MCF 10A (cell line): ENCODE data around the gene MTARC2. TPM values are rescaled to one million over a fixed set of nuclear protein-coding genes. Genes with fewer than 3 reads are reported as not detected.

Source experiments
- BruUV-seq: library from RNA; stranded (reverse); fragments of 400-500 nt; replicated peaks from 2 replicates; lab custom pipeline; 2021; lab: Mats Ljungman, UMichigan
- CTCF ChIA-PET: fragments of 300-600 bp; sonication (Branson Sonifier 250); formaldehyde crosslinking; extraction: SDS; loops from one replicate; lab custom pipeline; 2021; ENCODE audit warnings: antibody characterized with exemption, inconsistent platforms; lab: Yijun Ruan, JAX
- POLR2A ChIA-PET: fragments of 300-600, 350-650 bp; sonication (Branson Sonifier 250); formaldehyde crosslinking; extraction: SDS; loops from one replicate; lab custom pipeline; 2020; ENCODE audit warnings: antibody characterized with exemption, inconsistent platforms; lab: Yijun Ruan, JAX
- DNase-seq: peaks from one replicate; pipeline ENCODE4 v3.0.0-alpha.2; 2018; ENCODE audit not compliant: unreplicated experiment
- H3K27ac Mint-ChIP-seq: one replicate; pipeline ENCODE4 v1.8.0; 2022; ENCODE audit warnings: mild to moderate bottlenecking, low read depth, mixed read lengths; ENCODE audit not compliant: unreplicated experiment
- H3K27me3 Mint-ChIP-seq: one replicate; pipeline ENCODE4 v1.8.0; 2022; ENCODE audit warnings: mixed read lengths; ENCODE audit not compliant: insufficient read depth, unreplicated experiment
- H3K36me3 Mint-ChIP-seq: one replicate; pipeline ENCODE4 v1.8.0; 2022; ENCODE audit warnings: mild to moderate bottlenecking, moderate library complexity, mixed read lengths; ENCODE audit not compliant: insufficient read depth, unreplicated experiment
- H3K4me1 Mint-ChIP-seq: one replicate; pipeline ENCODE4 v1.8.0; 2022; ENCODE audit warnings: mixed read lengths; ENCODE audit not compliant: insufficient read depth, unreplicated experiment
- H3K4me3 Mint-ChIP-seq: one replicate; pipeline ENCODE4 v1.8.0; 2022; ENCODE audit warnings: mild to moderate bottlenecking, moderate library complexity, mixed read lengths; ENCODE audit not compliant: unreplicated experiment
- H3K9me3 Mint-ChIP-seq: one replicate; pipeline ENCODE4 v1.8.0; 2022; ENCODE audit warnings: mixed read lengths; ENCODE audit not compliant: unreplicated experiment
- intact Hi-C: fragments of 100-400 bp; cut with micrococcal nuclease; formaldehyde crosslinking; loops from 2 replicates; pipeline ENCODE4 v1.14.1; 2022
- total RNA-seq: library from RNA; stranded (reverse); gene quantifications from 2 replicates; pipeline ENCODE4 v1.2.3, GENCODE V29; 2022
- TF ChIP-seq, protein P1 (sequence below): fragments of 200-600 bp; IDR thresholded peaks from one replicate; pipeline ENCODE4 v1.8.0; 2022; ENCODE audit warnings: antibody characterized with exemption, mild to moderate bottlenecking; ENCODE audit not compliant: unreplicated experiment

The MTARC2 gene
- total RNA-seq, 1 experiment from 2014 or later = 5.2 TPM

DNA sequence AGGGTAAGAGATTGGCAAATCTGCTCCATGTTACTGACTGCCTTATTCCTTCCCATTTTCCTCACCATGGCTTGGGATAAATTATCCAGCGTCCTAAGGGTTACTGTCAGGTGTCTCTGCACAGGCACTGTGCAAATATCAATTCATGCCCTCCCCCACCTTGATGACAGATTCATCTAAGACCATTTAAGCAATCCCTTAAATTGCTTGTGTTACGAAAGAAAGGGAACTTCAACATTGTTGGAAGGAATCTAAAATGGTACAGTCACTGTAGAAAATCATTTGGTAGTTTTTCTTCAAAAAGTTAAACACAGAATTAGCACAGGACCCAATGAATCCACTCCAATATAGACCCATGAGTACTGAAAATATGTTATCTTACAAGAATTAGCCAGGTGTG, 17.6 kb upstream of the MTARC2 start:
- TF ChIP-seq, protein P1, sequence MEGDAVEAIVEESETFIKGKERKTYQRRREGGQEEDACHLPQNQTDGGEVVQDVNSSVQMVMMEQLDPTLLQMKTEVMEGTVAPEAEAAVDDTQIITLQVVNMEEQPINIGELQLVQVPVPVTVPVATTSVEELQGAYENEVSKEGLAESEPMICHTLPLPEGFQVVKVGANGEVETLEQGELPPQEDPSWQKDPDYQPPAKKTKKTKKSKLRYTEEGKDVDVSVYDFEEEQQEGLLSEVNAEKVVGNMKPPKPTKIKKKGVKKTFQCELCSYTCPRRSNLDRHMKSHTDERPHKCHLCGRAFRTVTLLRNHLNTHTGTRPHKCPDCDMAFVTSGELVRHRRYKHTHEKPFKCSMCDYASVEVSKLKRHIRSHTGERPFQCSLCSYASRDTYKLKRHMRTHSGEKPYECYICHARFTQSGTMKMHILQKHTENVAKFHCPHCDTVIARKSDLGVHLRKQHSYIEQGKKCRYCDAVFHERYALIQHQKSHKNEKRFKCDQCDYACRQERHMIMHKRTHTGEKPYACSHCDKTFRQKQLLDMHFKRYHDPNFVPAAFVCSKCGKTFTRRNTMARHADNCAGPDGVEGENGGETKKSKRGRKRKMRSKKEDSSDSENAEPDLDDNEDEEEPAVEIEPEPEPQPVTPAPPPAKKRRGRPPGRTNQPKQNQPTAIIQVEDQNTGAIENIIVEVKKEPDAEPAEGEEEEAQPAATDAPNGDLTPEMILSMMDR = no peak
- H3K27me3 Mint-ChIP-seq = no peaks in the 10 kb centered on the region
- ChIA-PET POLR2A (no interaction called here), CTCF (interaction anchor here (0.6 to 3.3 kb wide), 7 partner anchors 9 to 701 kb away, joined by 3 to 18 read pairs (median 3); no protein-coding TSS in a partner anchor)
- no peak for DNase-seq
- no peaks in the 10 kb centered on the region for H3K9me3 Mint-ChIP-seq
- no TSS peak for BruUV-seq
- H3K4me3 Mint-ChIP-seq = no peak overlapping the region
- intact Hi-C loops = no loop called here
- peaks cover 32% of the 10 kb centered on the region for H3K4me1 Mint-ChIP-seq
- H3K36me3 Mint-ChIP-seq = no peaks in the 10 kb centered on the region
- no peak overlapping the region for H3K27ac Mint-ChIP-seq

GRCh38 chr1:220732137-220732536, 16.0 kb upstream of the MTARC2 start:
- H3K27me3 Mint-ChIP-seq = no peaks in the 10 kb centered on the region
- peaks cover 32% of the 10 kb centered on the region for H3K4me1 Mint-ChIP-seq
- no peak for DNase-seq
- ChIA-PET CTCF (interaction anchor here (3.3 to 4.2 kb wide), 2 partner anchors 16 to 452 kb away, joined by 18 to 87 read pairs; partner anchors contain the start of gene MTARC2), POLR2A (no interaction called here)
- H3K36me3 Mint-ChIP-seq = no peaks in the 10 kb centered on the region
- intact Hi-C loops = loop anchor here (2.0 kb wide), 1 partner anchor 45 kb away; no protein-coding TSS in a partner anchor
- peak overlapping the region; percentile 44 for H3K27ac Mint-ChIP-seq
- BruUV-seq = no TSS peak
- TF ChIP-seq, protein P1 = no peak
- H3K9me3 Mint-ChIP-seq = no peaks in the 10 kb centered on the region
- H3K4me3 Mint-ChIP-seq = no peak overlapping the region

DNA sequence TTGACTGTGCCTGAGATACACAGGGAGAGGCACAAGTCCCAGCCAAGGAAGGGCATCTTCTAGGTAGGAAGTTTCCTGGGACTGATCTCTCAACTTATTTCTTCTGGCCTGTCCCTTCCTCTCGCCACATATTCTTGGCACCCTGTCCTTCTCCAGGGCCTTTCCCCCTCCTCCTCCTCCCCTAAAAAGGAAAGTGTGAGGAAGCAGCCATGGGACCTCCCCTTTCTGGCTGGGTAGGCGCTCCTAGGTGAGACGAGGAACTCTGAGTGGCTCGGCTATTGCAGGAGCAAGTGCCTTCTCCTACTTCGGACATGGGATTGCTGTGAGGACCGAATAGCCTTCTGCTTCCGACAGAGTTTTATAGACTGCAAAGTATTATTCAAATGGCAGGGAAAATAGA, 15.5 kb upstream of the MTARC2 start:
- CTCF ChIA-PET = interaction anchor here (0.6 to 4.2 kb wide), 44 partner anchors 9 to 794 kb away, joined by 3 to 124 read pairs (median 8); partner anchors contain the start of gene MTARC2
- Mint-ChIP-seq H3K36me3 (no peaks in the 10 kb centered on the region), H3K27ac (peak overlapping the region; percentile 44), H3K9me3 (no peaks in the 10 kb centered on the region), H3K4me1 (peaks cover 32% of the 10 kb centered on the region), H3K4me3 (no peak overlapping the region), H3K27me3 (no peaks in the 10 kb centered on the region)
- no TSS peak for BruUV-seq
- TF ChIP-seq, protein P1 = no peak
- POLR2A ChIA-PET = interaction anchor here (0.8 to 2.7 kb wide), 12 partner anchors 9 to 543 kb away, joined by 3 to 29 read pairs (median 5); partner anchors contain the start of genes MTARC2 and RAB3GAP2
- no peak for DNase-seq
- intact Hi-C loops = loop anchor here (1.0 to 2.0 kb wide), 7 partner anchors 42 to 514 kb away; partner anchors contain the start of gene C1orf115

- ChIA-PET CTCF (interaction anchor here (0.6 to 4.2 kb wide), 88 partner anchors 9 to 1022 kb away, joined by 3 to 124 read pairs (median 4); partner anchors contain the start of gene MTARC2), POLR2A (interaction anchor here (0.6 to 2.7 kb wide), 22 partner anchors 9 to 543 kb away, joined by 3 to 29 read pairs (median 4); partner anchors contain the start of genes MTARC2 and RAB3GAP2)
- intact Hi-C loops = loop anchor here (1.0 to 2.0 kb wide), 7 partner anchors 43 to 515 kb away; partner anchors contain the start of gene C1orf115
Observed at GRCh38 chr1:220733086-220733601, 15.0 kb upstream of the MTARC2 start.

More at GRCh38 chr1:220733086-220733601, 15.0 kb upstream of the MTARC2 start:
- H3K27me3 Mint-ChIP-seq = no peaks in the 10 kb centered on the region
- TF ChIP-seq, protein P1 = peak; percentile 99
- BruUV-seq = no TSS peak
- peak overlapping the region; percentile 19 for H3K4me3 Mint-ChIP-seq
- H3K27ac Mint-ChIP-seq = peak overlapping the region; percentile 44
- peak; percentile 98 for DNase-seq
- H3K9me3 Mint-ChIP-seq = no peaks in the 10 kb centered on the region
- peaks cover 32% of the 10 kb centered on the region for H3K4me1 Mint-ChIP-seq
- no peaks in the 10 kb centered on the region for H3K36me3 Mint-ChIP-seq
